ENCODE results near the gene MAPKAPK2. TPM values are rescaled to one million over a fixed set of nuclear protein-coding genes. Genes with fewer than 3 reads are reported as not detected.
A peak's percentile ranks its signal among the peaks of the same experiment; 100 is the strongest.

Gene MAPKAPK2
- total RNA-seq, 4 donors from 2014 or later = 115 to 207 (median 140) TPM

GRCh38 chr1:206706298-206706791 lies 21.6 kb downstream of the MAPKAPK2 start:
- TF ChIP-seq POLR2A (IDR thresholded peaks at IDR 0.05) (no peak), CTCF (IDR thresholded peaks at IDR 0.05 in 4 of 5, conservative IDR thresholded peaks at IDR 0.05 in 1 of 5) (no peak)
- H3K4me3 ChIP-seq = peak overlapping the region in 2 of 4 donors; percentile 7

GRCh38 chr1:206706806-206707366 lies 22.2 kb downstream of the MAPKAPK2 start:
- peaks cover 96 to 98% of the 10 kb centered on the region in 2 donors for H3K4me1 ChIP-seq
- H3K36me3 ChIP-seq = no peaks in the 10 kb centered on the region
- no peak for TF ChIP-seq CTCF (IDR thresholded peaks at IDR 0.05 in 4 of 5, conservative IDR thresholded peaks at IDR 0.05 in 1 of 5)
- TF ChIP-seq POLR2A (IDR thresholded peaks at IDR 0.05) = no peak
- no peak for ATAC-seq
- in situ Hi-C loops (cut with MboI; ENCODE audit: low sequenced_read_pairs in 4 of 4) = loop anchor here in 2 of 4 donors (25.0 kb wide), 2 partner anchors 605 to 630 kb away; partner anchors contain the start of gene CD55 (in 1 of the 2)
- no peaks in the 10 kb centered on the region for H3K27me3 ChIP-seq
- intact Hi-C loops (cut with DNase I; ENCODE audit: low total_unique reads) = no loop called here
- peak overlapping the region; percentile 93 to 98 (median 96) for H3K27ac ChIP-seq
- peak overlapping the region in 1 of 4 donors; percentile 7 for H3K4me3 ChIP-seq
- no peak for DNase-seq
- no peaks in the 10 kb centered on the region for H3K9me3 ChIP-seq

More at GRCh38 chr1:206706298-206706791, 21.6 kb downstream of the MAPKAPK2 start:
- ATAC-seq = no peak
- no peaks in the 10 kb centered on the region for H3K27me3 ChIP-seq
- no peaks in the 10 kb centered on the region for H3K9me3 ChIP-seq
- H3K4me1 ChIP-seq = peaks cover 97 to 100% of the 10 kb centered on the region in 2 donors
- H3K27ac ChIP-seq = peak overlapping the region; percentile 93 to 98 (median 96)
- in situ Hi-C loops (cut with MboI; ENCODE audit: low sequenced_read_pairs in 4 of 4) = loop anchor here in 2 of 4 donors (25.0 kb wide), 2 partner anchors 606 to 631 kb away; partner anchors contain the start of gene CD55 (in 1 of the 2)
- intact Hi-C loops (cut with DNase I; ENCODE audit: low total_unique reads) = no loop called here
- no peak for DNase-seq
- H3K36me3 ChIP-seq = no peaks in the 10 kb centered on the region

GRCh38 chr1:206708058-206708457 lies 23.4 kb downstream of the MAPKAPK2 start:
- Histone ChIP-seq H3K4me1 (peaks cover 96 to 98% of the 10 kb centered on the region in 2 donors), H3K36me3 (no peaks in the 10 kb centered on the region), H3K27ac (peak overlapping the region; percentile 93 to 98 (median 96)), H3K4me3 (no peak overlapping the region), H3K9me3 (no peaks in the 10 kb centered on the region), H3K27me3 (no peaks in the 10 kb centered on the region)
- DNase-seq (peak in 1 of 2 donors; percentile 56), ATAC-seq (peak in 1 of 2 donors; percentile 52)
- in situ Hi-C loops (cut with MboI; ENCODE audit: low sequenced_read_pairs in 4 of 4) (loop anchor here in 2 of 4 donors (25.0 kb wide), 2 partner anchors 604 to 629 kb away; partner anchors contain the start of gene CD55 (in 1 of the 2)), intact Hi-C loops (cut with DNase I; ENCODE audit: low total_unique reads) (no loop called here)
- no peak for TF ChIP-seq POLR2A (IDR thresholded peaks at IDR 0.05)
- TF ChIP-seq CTCF (IDR thresholded peaks at IDR 0.05 in 4 of 5, conservative IDR thresholded peaks at IDR 0.05 in 1 of 5) = no peak

GRCh38 chr1:206708882-206709281 lies 24.2 kb downstream of the MAPKAPK2 start:
- Histone ChIP-seq H3K4me3 (no peak overlapping the region), H3K9me3 (no peaks in the 10 kb centered on the region), H3K36me3 (no peaks in the 10 kb centered on the region), H3K27ac (peak overlapping the region; percentile 93 to 98 (median 96)), H3K27me3 (no peaks in the 10 kb centered on the region), H3K4me1 (peaks cover 96 to 98% of the 10 kb centered on the region in 2 donors)
- DNase-seq = no peak
- TF ChIP-seq CTCF (IDR thresholded peaks at IDR 0.05 in 4 of 5, conservative IDR thresholded peaks at IDR 0.05 in 1 of 5) = no peak
- TF ChIP-seq POLR2A (IDR thresholded peaks at IDR 0.05) = no peak
- in situ Hi-C loops (cut with MboI; ENCODE audit: low sequenced_read_pairs in 4 of 4) (loop anchor here in 2 of 4 donors (25.0 kb wide), 2 partner anchors 603 to 628 kb away; partner anchors contain the start of gene CD55 (in 1 of the 2)), intact Hi-C loops (cut with DNase I; ENCODE audit: low total_unique reads) (no loop called here)
- ATAC-seq = peak in 1 of 2 donors; percentile 9
